WERI-Rb-1 (cell line): Measurements from ENCODE around the gene CYBA.

Experiments
- DNase-seq: peaks from one replicate; pipeline ENCODE4 v3.0.0-alpha.2; 2020
- H3K27ac ChIP-seq: fragments of 250-450 bp; sonication (Bioruptor Pico); 2 replicates; pipeline ENCODE4 v1.5.1; 2020; ENCODE audit warnings: mild to moderate bottlenecking, moderate library complexity
- H3K27me3 ChIP-seq: fragments of 250-450 bp; sonication (Bioruptor Pico); 2 replicates; pipeline ENCODE4 v1.5.1; 2021; ENCODE audit warnings: mild to moderate bottlenecking, low read depth, moderate library complexity; ENCODE audit not compliant: insufficient read depth, severe bottlenecking
- H3K36me3 ChIP-seq: fragments of 250-450 bp; sonication (Bioruptor Pico); 2 replicates; pipeline ENCODE4 v1.5.1; 2020; ENCODE audit warnings: mild to moderate bottlenecking, moderate library complexity
- H3K4me3 ChIP-seq: 2 replicates; pipeline ENCODE4 v1.5.1; 2011; ENCODE audit warnings: low read depth, mild to moderate bottlenecking, control low read depth, low read length
- H3K9me3 ChIP-seq: fragments of 250-450 bp; sonication (Bioruptor Pico); 2 replicates; pipeline ENCODE4 v1.5.1; 2021; ENCODE audit warnings: mild to moderate bottlenecking, moderate library complexity; ENCODE audit not compliant: severe bottlenecking
- CTCF ChIP-seq: IDR thresholded peaks from 2 replicates; pipeline ENCODE4 v1.5.1; 2011; ENCODE audit warnings: low read depth, mild to moderate bottlenecking, control low read depth, inconsistent platforms, low read length

CYBA gene

DNA sequence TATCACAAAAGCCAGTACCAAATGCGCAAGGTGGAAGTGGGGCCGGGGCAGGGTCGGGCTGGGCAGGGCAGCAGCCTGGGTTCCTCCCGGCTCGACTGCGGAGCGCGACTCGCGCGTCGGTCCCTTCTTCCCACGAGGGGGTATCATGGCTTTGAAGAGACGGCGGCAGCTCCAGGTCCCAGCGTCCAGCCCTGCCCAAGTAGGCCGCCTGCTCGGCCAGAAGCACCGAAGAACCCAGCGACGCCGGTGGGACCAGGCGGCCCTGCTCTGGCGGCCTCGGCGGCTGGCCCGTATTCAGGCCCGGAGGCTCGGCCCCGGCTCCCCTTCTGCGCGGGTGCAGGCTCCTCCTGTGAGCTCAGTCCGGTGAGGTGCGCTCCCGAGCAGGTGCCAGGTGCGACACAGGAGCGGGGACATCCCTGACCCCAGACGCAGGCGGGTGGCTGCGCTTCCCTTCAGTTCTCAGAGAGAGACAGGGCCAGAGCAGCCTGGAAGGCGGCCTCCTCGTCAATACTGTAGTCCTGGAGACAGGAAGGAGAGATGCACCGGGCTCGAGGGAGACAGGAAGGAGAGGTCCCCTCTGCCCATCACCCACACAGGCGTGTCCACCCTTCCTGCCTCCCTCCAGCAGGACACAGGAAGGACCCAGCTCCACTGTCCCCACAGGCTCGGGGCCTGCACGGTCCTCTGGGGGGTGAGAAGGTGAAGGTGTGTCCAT is 46.4 kb upstream of the CYBA start:
- Histone ChIP-seq H3K9me3 (no peaks in the 10 kb centered on the region), H3K27ac (no peak overlapping the region), H3K27me3 (no peaks in the 10 kb centered on the region), H3K4me3 (no peak overlapping the region), H3K36me3 (no peaks in the 10 kb centered on the region; the same call in 1 of the 2 replicates)
- DNase-seq = no peak
- no peak for TF ChIP-seq CTCF

DNA sequence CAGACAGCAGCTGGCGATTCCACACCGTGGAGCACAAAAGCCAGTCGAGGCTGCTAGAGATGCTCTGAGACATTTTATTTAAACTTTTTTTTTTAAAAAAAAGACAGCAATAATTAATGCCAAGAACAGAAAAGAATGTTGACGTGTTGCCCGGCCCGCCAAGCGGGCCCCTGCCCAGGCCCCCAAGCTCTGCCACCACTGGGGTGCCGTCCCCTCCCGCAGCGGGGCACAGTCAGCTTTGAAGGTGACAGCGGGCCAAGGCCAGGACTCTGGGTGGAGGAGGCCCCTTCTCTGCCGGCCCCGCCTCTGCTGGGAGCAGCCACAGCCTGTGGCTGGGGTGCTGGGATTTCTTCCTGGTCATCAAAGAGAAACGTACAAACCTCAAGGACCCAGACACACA is 45.6 kb upstream of the CYBA start:
- Histone ChIP-seq H3K36me3 (no peaks in the 10 kb centered on the region; the same call in 1 of the 2 replicates), H3K27ac (no peak overlapping the region), H3K27me3 (no peaks in the 10 kb centered on the region), H3K4me3 (no peak overlapping the region), H3K9me3 (no peaks in the 10 kb centered on the region)
- TF ChIP-seq CTCF = no peak
- DNase-seq = no peak

- Histone ChIP-seq H3K27ac (no peak overlapping the region), H3K27me3 (no peaks in the 10 kb centered on the region), H3K9me3 (no peaks in the 10 kb centered on the region), H3K36me3 (no peaks in the 10 kb centered on the region; the same call in 1 of the 2 replicates), H3K4me3 (no peak overlapping the region)
- TF ChIP-seq CTCF = no peak
- DNase-seq = no peak
These were observed 44.9 kb upstream of the CYBA start for GRCh38 chr16:88695753-88696152.

- DNase-seq = no peak
- no peak overlapping the region for H3K27ac ChIP-seq
- H3K27me3 ChIP-seq = no peaks in the 10 kb centered on the region
- H3K4me3 ChIP-seq = no peak overlapping the region
- no peaks in the 10 kb centered on the region for H3K9me3 ChIP-seq
- H3K36me3 ChIP-seq = no peaks in the 10 kb centered on the region; the same call in 1 of the 2 replicates
- TF ChIP-seq CTCF = no peak
These were observed 44.4 kb upstream of the CYBA start for GRCh38 chr16:88695218-88695617.

DNA sequence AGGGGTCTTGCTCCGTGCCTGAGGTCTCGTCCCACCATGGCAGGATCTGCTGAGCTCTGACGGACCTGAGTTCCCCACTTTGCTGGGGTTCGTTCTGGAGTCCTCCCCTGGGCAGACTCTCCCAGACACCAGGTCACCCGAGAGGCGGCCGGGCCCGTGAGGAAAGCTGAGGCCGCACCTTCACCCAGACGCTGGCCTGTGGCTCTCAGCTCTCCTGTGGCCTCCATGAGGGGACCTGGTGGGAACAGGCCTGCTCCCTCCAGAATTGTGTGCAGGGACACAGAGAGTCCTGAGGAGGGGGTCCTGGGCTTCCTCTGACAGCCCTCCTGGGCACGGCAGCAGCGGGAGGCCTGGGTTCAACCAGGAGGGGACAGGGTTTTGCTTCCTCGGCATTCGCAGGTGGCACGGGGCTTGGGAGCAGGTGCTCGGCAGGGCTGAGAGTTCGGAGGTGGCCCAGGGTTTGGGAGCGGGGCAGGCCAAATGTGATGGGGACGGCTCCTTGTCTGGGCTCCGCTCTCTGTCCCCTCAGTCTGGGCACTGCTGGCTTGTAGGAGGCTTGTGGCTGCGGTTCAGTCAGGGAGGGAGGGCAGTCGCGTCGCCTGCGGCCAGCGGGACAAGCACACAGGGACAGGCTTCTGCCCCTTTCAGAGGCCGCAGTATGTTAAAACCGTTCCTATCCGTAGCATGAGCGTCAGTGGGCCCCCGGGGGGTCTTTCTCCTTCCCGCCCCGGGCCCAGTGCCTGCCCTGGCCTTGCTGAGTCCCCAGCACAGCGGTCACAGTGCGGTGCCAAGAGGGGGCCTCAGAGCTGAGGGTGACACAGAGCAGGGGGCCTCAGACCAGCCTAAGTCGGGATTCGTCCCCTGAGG is 43.6 kb upstream of the CYBA start:
- TF ChIP-seq CTCF = no peak
- no peaks in the 10 kb centered on the region for H3K9me3 ChIP-seq
- H3K4me3 ChIP-seq = no peak overlapping the region
- H3K36me3 ChIP-seq = no peaks in the 10 kb centered on the region; the same call in 1 of the 2 replicates
- H3K27me3 ChIP-seq = no peaks in the 10 kb centered on the region
- no peak for DNase-seq
- no peak overlapping the region for H3K27ac ChIP-seq
